RCC 7860 (cell line): ENCODE data around the gene SLC16A8.

Experiments used
- DNase-seq: peaks from one replicate; pipeline ENCODE4 v3.0.0-alpha.2; 2015; ENCODE audit warnings: low spot score
- FAIRE-seq: peaks from 2 replicates; lab custom pipeline; 2012; peaks lifted over from hg19 to GRCh38; lab: Jason Lieb, UNC

Gene SLC16A8

GRCh38 chr22:38073150-38074130 lies 10.5 kb downstream of the SLC16A8 start:
- FAIRE-seq (no peak), DNase-seq (no peak)

- DNase-seq, result no peak
- no peak for FAIRE-seq
These were observed 11.4 kb downstream of the SLC16A8 start for GRCh38 chr22:38072322-38073149.

- DNase-seq (no peak), FAIRE-seq (no peak)
These were observed 12.3 kb downstream of the SLC16A8 start for GRCh38 chr22:38071421-38072321.

GRCh38 chr22:38070250-38070921 lies 13.6 kb downstream of the SLC16A8 start:
- no peak for DNase-seq
- FAIRE-seq, result no peak

- FAIRE-seq (no peak), DNase-seq (no peak)
These were observed 14.4 kb downstream of the SLC16A8 start for GRCh38 chr22:38069372-38070249.

- FAIRE-seq (no peak), DNase-seq (no peak)
These were observed 15.2 kb downstream of the SLC16A8 start for GRCh38 chr22:38068641-38069371.

- FAIRE-seq (no peak), DNase-seq (no peak)
These were observed 16.1 kb downstream of the SLC16A8 start for GRCh38 chr22:38067761-38068360.

- no peak for DNase-seq
- FAIRE-seq, result no peak
These were observed 17.0 kb downstream of the SLC16A8 start for GRCh38 chr22:38067028-38067415.

GRCh38 chr22:38066381-38067027 lies 17.5 kb downstream of the SLC16A8 start:
- no peak for DNase-seq
- FAIRE-seq, result no peak

GRCh38 chr22:38065539-38065938 lies 18.4 kb downstream of the SLC16A8 start:
- no peak for FAIRE-seq
- DNase-seq, result no peak

- no peak for DNase-seq
These were observed 21.2 kb downstream of the SLC16A8 start for GRCh38 chr22:38062791-38063190.

GRCh38 chr22:38056969-38057891 lies 26.8 kb downstream of the SLC16A8 start, which contains the start of gene PICK1:
PICK1 (plus strand) TSS chr22:38057404; CDS start chr22:38057810, 406 bp downstream.
- FAIRE-seq (no peak), DNase-seq (peak; percentile 4)

More at GRCh38 chr22:38062791-38063190, 21.2 kb downstream of the SLC16A8 start:
- FAIRE-seq, result no peak

- FAIRE-seq (no peak), DNase-seq (peak; percentile 73)
These were observed 31.8 kb downstream of the SLC16A8 start for GRCh38 chr22:38051900-38052862.

- no peak for DNase-seq
- FAIRE-seq, result no peak
These were observed 32.7 kb downstream of the SLC16A8 start for GRCh38 chr22:38051261-38051660.

GRCh38 chr22:38050720-38051119 lies 33.3 kb downstream of the SLC16A8 start:
- DNase-seq (no peak), FAIRE-seq (no peak)
